SK-N-SH (cell line): ENCODE data around the gene ARHGAP23. TPM values are rescaled to one million over a fixed set of nuclear protein-coding genes. Genes with fewer than 3 reads are reported as not detected.
"Not testable (repeated sequence)": the region's sequence is repeated elsewhere in the genome, so short reads cannot be mapped to it uniquely, and the experiment has no call there.

Experiments
- CTCF ChIA-PET: fragments of 300-600, 350-600 bp; formaldehyde crosslinking; extraction: SDS; loops from one replicate; lab custom pipeline; 2021; lab: Yijun Ruan, JAX
- POLR2A ChIA-PET: fragments of 350-600 bp; sonication (Branson Sonifier 250); formaldehyde crosslinking; extraction: SDS; loops from one replicate; lab custom pipeline; 2020; ENCODE audit warnings: antibody characterized with exemption, inconsistent platforms; lab: Yijun Ruan, JAX
- DNase-seq: peaks from one replicate; pipeline ENCODE4 v3.0.0; 2012
- H2AFZ ChIP-seq: fragments of 200-600 bp; sonication (generic); 2 replicates; pipeline ENCODE4 v1.8.1; 2016; ENCODE audit warnings: antibody characterized with exemption, mild to moderate bottlenecking, low read depth
- H3F3A ChIP-seq: fragments of 200-600 bp; sonication (generic); replicated peaks from 2 replicates; pipeline ENCODE3; 2016; ENCODE audit warnings: antibody characterized with exemption, mild to moderate bottlenecking; ENCODE audit not compliant: insufficient read depth
- H3K27ac ChIP-seq, 2 experiments: fragments of 200-500 bp in 1 of 2; fragments of 200-600 bp in 1 of 2; sonication (Bioruptor generic) in 1 of 2; sonication (generic), shearing (Covaris generic) in 1 of 2; 2 replicates each; pipeline versions ENCODE4 v1.5.1 to v1.6.1; 2014 to 2016; ENCODE audit warnings: low read depth in 2 of 2, inconsistent platforms in 1 of 2, low read length in 1 of 2, mild to moderate bottlenecking in 1 of 2, mixed read lengths in 1 of 2
- H3K27me3 ChIP-seq: fragments of 200-600 bp; sonication (generic), shearing (Covaris generic); 2 replicates; pipeline ENCODE4 v1.6.1; 2016; ENCODE audit warnings: mixed run types; ENCODE audit not compliant: insufficient read depth
- H3K36me3 ChIP-seq, 2 experiments: fragments of 200-500 bp in 1 of 2; fragments of 200-600 bp in 1 of 2; sonication (Bioruptor generic) in 1 of 2; sonication (generic) in 1 of 2; replicated peaks in 1 of 2; 2 replicates each; pipeline versions ENCODE3 to v1.5.1; 2014 to 2016; ENCODE audit warnings: low read length in 1 of 2, mild to moderate bottlenecking in 1 of 2; ENCODE audit not compliant: insufficient read depth in 2 of 2, control insufficient read depth in 1 of 2
- H3K4me1 ChIP-seq, 2 experiments: fragments of 200-500 bp in 1 of 2; fragments of 200-600 bp in 1 of 2; sonication (Bioruptor generic) in 1 of 2; sonication (generic), shearing (Covaris generic) in 1 of 2; 2 replicates each; pipeline versions ENCODE4 v1.5.1 to v1.6.1; 2014 to 2016; ENCODE audit warnings: low read depth in 1 of 2, low read length in 1 of 2, mixed run types in 1 of 2; ENCODE audit not compliant: insufficient read depth in 2 of 2, control insufficient read depth in 1 of 2
- H3K4me2 ChIP-seq: fragments of 200-600 bp; sonication (generic), shearing (Covaris generic); 2 replicates; pipeline ENCODE4 v1.6.1; 2017; ENCODE audit warnings: mixed run types
- H3K4me3 ChIP-seq, 2 experiments: fragments of 200-500 bp in 1 of 2; fragments of 200-600 bp in 1 of 2; sonication (Bioruptor generic) in 1 of 2; sonication (generic), shearing (Covaris generic) in 1 of 2; 2 replicates each; pipeline versions ENCODE4 v1.5.1 to v1.8.1; 2014 to 2016; ENCODE audit warnings: low read depth in 2 of 2, inconsistent platforms in 1 of 2, low read length in 1 of 2, mild to moderate bottlenecking in 1 of 2, mixed read lengths in 1 of 2, moderate library complexity in 1 of 2
- H3K79me2 ChIP-seq: fragments of 200-600 bp; sonication (generic); 2 replicates; pipeline ENCODE4 v1.8.1; 2017; ENCODE audit warnings: mild to moderate bottlenecking; ENCODE audit not compliant: insufficient read depth
- H3K9ac ChIP-seq: fragments of 200-600 bp; sonication (generic); 2 replicates; pipeline ENCODE4 v1.6.1; 2017; ENCODE audit warnings: mixed run types
- H3K9me2 ChIP-seq: fragments of 200-600 bp; sonication (generic); 2 replicates; pipeline ENCODE4 v1.6.1; 2017; ENCODE audit warnings: mixed run types
- H3K9me3 ChIP-seq: fragments of 200-600 bp; sonication (generic); 2 replicates; pipeline ENCODE4 v1.6.1; 2017; ENCODE audit warnings: mixed run types, mild to moderate bottlenecking, moderate library complexity
- H4K20me1 ChIP-seq: fragments of 200-600 bp; sonication (generic); 2 replicates; pipeline ENCODE4 v1.6.1; 2017; ENCODE audit warnings: mild to moderate bottlenecking, mixed run types; ENCODE audit not compliant: insufficient read depth
- CTCF ChIP-seq: fragments of 200-600 bp; sonication (generic); IDR thresholded peaks from 2 replicates; pipeline ENCODE4 v1.6.1; 2017; ENCODE audit warnings: antibody characterized with exemption, mild to moderate bottlenecking, moderate library complexity
- FOSL2 ChIP-seq: IDR thresholded peaks from 2 replicates; pipeline ENCODE4 v1.4.0; 2012; ENCODE audit warnings: low read depth, mild to moderate bottlenecking, moderate library complexity, borderline replicate concordance
- MXI1 ChIP-seq: IDR thresholded peaks from 2 replicates; pipeline ENCODE4 v1.6.1; 2012; ENCODE audit warnings: mild to moderate bottlenecking, low read depth, low read length, improper control_type of control experiment
- RAD21 ChIP-seq: IDR thresholded peaks from 2 replicates; pipeline ENCODE4 v1.6.1; 2012; ENCODE audit warnings: mild to moderate bottlenecking, low read length
- SMC3 ChIP-seq: IDR thresholded peaks from 2 replicates; pipeline ENCODE4 v1.6.1; 2012; ENCODE audit warnings: low read depth, low read length, improper control_type of control experiment
- TAF1 ChIP-seq: IDR thresholded peaks from 2 replicates; pipeline ENCODE4 v1.6.1; 2012; ENCODE audit warnings: low read depth, mild to moderate bottlenecking, low read length, moderate library complexity, borderline replicate concordance
- WGBS: methylation state at CpG from one replicate; pipeline ENCODE4 v1.1.6; 2017; ENCODE audit warnings: low lambda C conversion rate; 5-methylcytosine and 5-hydroxymethylcytosine counted together
- polyA plus RNA-seq, 3 experiments: library from polyadenylated mRNA; depleted of rRNA; stranded (reverse); fragments of >200 nt; gene quantifications; 2 replicates each; pipeline ENCODE4 v1.2.3, GENCODE V29; 2012

ARHGAP23 gene
- polyA plus RNA-seq, 1 of the 3 experiments (the other 2 are of a cell fraction), result 19.2 TPM

GRCh38 chr17:38469875-38470274 lies 41.6 kb downstream of the ARHGAP23 start:
- 87% methylated on average over 15 of the region's 20 CpGs for WGBS
- no peak overlapping the region for H2AFZ ChIP-seq
- ChIA-PET POLR2A (no interaction called here), CTCF (no interaction called here)
- H3K4me1 ChIP-seq, result peaks cover 0 to 9% of the 10 kb centered on the region in 2 experiments; a peak in 1 of 4 replicates
- no peaks in the 10 kb centered on the region for H3K27me3 ChIP-seq
- H3K36me3 ChIP-seq, result peaks cover 30 to 44% of the 10 kb centered on the region in 2 experiments
- DNase-seq, result no peak
- no peaks in the 10 kb centered on the region for H3K9me3 ChIP-seq
- no peak overlapping the region for H3K4me2 ChIP-seq
- H3K4me3 ChIP-seq, result no peak overlapping the region
- H3K27ac ChIP-seq, result no peak overlapping the region
- H3K79me2 ChIP-seq, result peaks cover 64% of the 10 kb centered on the region
- H3F3A ChIP-seq, result peaks cover 4% of the 10 kb centered on the region
- H3K9ac ChIP-seq, result no peak overlapping the region
- peaks cover 17% of the 10 kb centered on the region for H4K20me1 ChIP-seq
- no peaks in the 10 kb centered on the region for H3K9me2 ChIP-seq
- TF ChIP-seq FOSL2 (peak; percentile 13; the same call in 1 of the 2 replicates), TAF1 (no peak)

GRCh38 chr17:38471253-38471652 lies 43.0 kb downstream of the ARHGAP23 start:
- H3K4me2 ChIP-seq, DNase-seq, POLR2A ChIA-PET, H3K27me3 ChIP-seq, H3K4me1 ChIP-seq, H3K9me2 ChIP-seq, H2AFZ ChIP-seq, H3F3A ChIP-seq, H3K9me3 ChIP-seq, H3K4me3 ChIP-seq, H3K27ac ChIP-seq, H3K9ac ChIP-seq: not testable (repeated sequence)
- peaks cover 20% of the 10 kb centered on the region for H4K20me1 ChIP-seq
- H3K36me3 ChIP-seq, result peaks cover 26 to 50% of the 10 kb centered on the region in 2 experiments
- CTCF ChIA-PET, result interaction anchor here (0.6 kb wide), 1 partner anchor 27 kb away, joined by 4 read pairs; no protein-coding TSS in a partner anchor
- H3K79me2 ChIP-seq, result peaks cover 51% of the 10 kb centered on the region
- 82% methylated on average over 8 of the region's 8 CpGs for WGBS

GRCh38 chr17:38474666-38475065 lies 46.4 kb downstream of the ARHGAP23 start:
- DNase-seq, result peak; percentile 54
- POLR2A ChIA-PET, H3K4me2 ChIP-seq: not testable (repeated sequence)

More at GRCh38 chr17:38474666-38475065, 46.4 kb downstream of the ARHGAP23 start:
- 94% methylated on average over 5 of the region's 8 CpGs for WGBS
- H3K27me3 ChIP-seq, H3F3A ChIP-seq, H2AFZ ChIP-seq, H3K9ac ChIP-seq, H3K9me2 ChIP-seq, H3K9me3 ChIP-seq, H3K4me1 ChIP-seq, H4K20me1 ChIP-seq: not testable (repeated sequence)
- CTCF ChIA-PET, result interaction anchor here (1.0 to 1.6 kb wide), 3 partner anchors 9 to 30 kb away, joined by 3 to 5 read pairs (median 5); no protein-coding TSS in a partner anchor
- TF ChIP-seq RAD21 (peak; percentile 54), MXI1 (peak; percentile 51; the same call in 1 of the 2 replicates), CTCF (peak; percentile 38), SMC3 (peak; percentile 52)
- TF ChIP-seq, all 33 proteins: peak for 4; not testable (repeated sequence) for 29
- H3K4me3 ChIP-seq, H3K27ac ChIP-seq: not testable (repeated sequence)
- peaks cover 25 to 42% of the 10 kb centered on the region in 2 experiments for H3K36me3 ChIP-seq
- peaks cover 19% of the 10 kb centered on the region; the same call in 1 of the 2 replicates for H3K79me2 ChIP-seq
